OCI-LY1 (cell line): ENCODE results near the gene OGFOD3.

Experiments used
- H2AFZ ChIP-seq: fragments of 200-600 bp; sonication (generic), shearing (Covaris generic); 2 replicates; pipeline ENCODE4 v1.6.0; 2014; ENCODE audit warnings: antibody characterized with exemption, mild to moderate bottlenecking, low read length
- H3F3A ChIP-seq: fragments of 200-600 bp; sonication (generic), shearing (Covaris generic); 2 replicates; pipeline ENCODE4 v1.6.0; 2014; ENCODE audit warnings: mild to moderate bottlenecking, antibody characterized with exemption, low read length, moderate library complexity; ENCODE audit not compliant: insufficient read depth
- H3K27ac ChIP-seq: fragments of 200-600 bp; sonication (generic); 2 replicates; pipeline ENCODE4 v1.5.1; 2014; ENCODE audit warnings: low read length, mixed run types, mild to moderate bottlenecking, low read depth; ENCODE audit not compliant: poor library complexity, severe bottlenecking
- H3K27me3 ChIP-seq: fragments of 200-600 bp; sonication (generic); 2 replicates; pipeline ENCODE4 v1.6.0; 2014; ENCODE audit warnings: antibody characterized with exemption, mild to moderate bottlenecking, low read length, moderate library complexity; ENCODE audit not compliant: insufficient read depth
- H3K36me3 ChIP-seq: fragments of 200-600 bp; sonication (generic); 2 replicates; pipeline ENCODE4 v1.6.1; 2014; ENCODE audit warnings: mild to moderate bottlenecking, antibody characterized with exemption, low read length, moderate library complexity, mixed read lengths; ENCODE audit not compliant: insufficient read depth
- H3K4me1 ChIP-seq: fragments of 200-600 bp; sonication (generic); 2 replicates; pipeline ENCODE4 v1.5.1; 2014; ENCODE audit warnings: mild to moderate bottlenecking, low read length, moderate library complexity; ENCODE audit not compliant: insufficient read depth, severe bottlenecking
- H3K4me2 ChIP-seq: fragments of 200-600 bp; sonication (generic), shearing (Covaris generic); 2 replicates; pipeline ENCODE4 v1.6.1; 2014; ENCODE audit warnings: low read length
- H3K4me3 ChIP-seq: fragments of 200-600 bp; sonication (generic); 2 replicates; pipeline ENCODE4 v1.5.1; 2014; ENCODE audit warnings: low read length, low read depth, mild to moderate bottlenecking, mixed read lengths; ENCODE audit not compliant: poor library complexity, severe bottlenecking
- H3K79me2 ChIP-seq: fragments of 200-600 bp; shearing (Covaris generic); 2 replicates; pipeline ENCODE4 v1.6.1; 2016; ENCODE audit warnings: mixed run types, low read length, mixed read lengths; ENCODE audit not compliant: insufficient read depth
- H3K9ac ChIP-seq: fragments of 200-600 bp; sonication (generic), shearing (Covaris generic); 2 replicates; pipeline ENCODE4 v1.6.1; 2014; ENCODE audit warnings: mild to moderate bottlenecking, low read length, mixed read lengths
- H3K9me2 ChIP-seq: fragments of 200-600 bp; sonication (generic), shearing (Covaris generic); 2 replicates; pipeline ENCODE4 v1.6.1; 2014; ENCODE audit warnings: low read depth, mild to moderate bottlenecking, low read length, mixed read lengths
- H3K9me3 ChIP-seq: fragments of 200-600 bp; shearing (Covaris generic); 2 replicates; pipeline ENCODE4 v1.6.1; 2014; ENCODE audit warnings: low read length, mixed read lengths
- H4K20me1 ChIP-seq: fragments of 200-600 bp; sonication (generic), shearing (Covaris generic); 2 replicates; pipeline ENCODE4 v1.6.0; 2016; ENCODE audit warnings: mild to moderate bottlenecking, low read length; ENCODE audit not compliant: insufficient read depth
- EZH2 ChIP-seq: fragments of 200-600 bp; sonication (generic), shearing (Covaris generic); IDR thresholded peaks from 2 replicates; pipeline ENCODE4 v1.8.0; 2017; ENCODE audit warnings: borderline replicate concordance, mixed run types, mild to moderate bottlenecking, antibody characterized with exemption, low read length, moderate library complexity, mixed read lengths
- TF ChIP-seq, protein P1 (sequence below): fragments of 200-600 bp; sonication (generic), shearing (Covaris generic); IDR thresholded peaks from 2 replicates; pipeline ENCODE4 v1.5.1; 2017; ENCODE audit warnings: mild to moderate bottlenecking, antibody characterized with exemption, low read length, moderate library complexity, mixed read lengths

OGFOD3 gene

DNA sequence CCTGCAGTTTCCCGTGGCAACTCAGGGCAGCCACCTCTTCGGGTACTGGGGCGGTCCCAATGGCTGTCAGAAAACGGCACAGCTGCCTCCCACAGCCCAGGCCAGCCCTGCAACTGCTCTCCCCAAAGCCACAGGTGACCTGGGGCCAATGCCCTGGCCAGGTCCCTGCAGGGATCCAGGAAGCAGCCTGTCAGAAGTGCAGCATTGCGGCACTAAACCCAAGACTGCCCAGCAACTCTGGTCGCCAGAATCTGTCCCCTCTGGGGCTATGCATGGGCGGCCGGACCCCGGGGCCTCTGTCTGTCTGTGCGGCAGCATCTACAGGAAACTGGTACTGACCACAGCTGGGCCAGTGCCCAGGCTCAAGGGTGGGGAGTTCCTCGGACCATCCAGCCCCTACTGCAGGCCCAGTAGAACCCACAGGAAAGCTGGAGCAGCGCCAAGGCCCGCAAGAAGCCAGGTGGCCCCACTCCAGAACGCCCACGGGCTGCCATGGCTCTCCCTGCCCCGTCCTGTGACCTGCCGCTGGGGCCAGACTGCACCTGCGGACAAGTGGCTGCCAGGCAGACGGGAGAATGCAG lies 26.6 kb upstream of the OGFOD3 start:
- peaks cover 11% of the 10 kb centered on the region for H3K79me2 ChIP-seq
- TF ChIP-seq, protein P1, sequence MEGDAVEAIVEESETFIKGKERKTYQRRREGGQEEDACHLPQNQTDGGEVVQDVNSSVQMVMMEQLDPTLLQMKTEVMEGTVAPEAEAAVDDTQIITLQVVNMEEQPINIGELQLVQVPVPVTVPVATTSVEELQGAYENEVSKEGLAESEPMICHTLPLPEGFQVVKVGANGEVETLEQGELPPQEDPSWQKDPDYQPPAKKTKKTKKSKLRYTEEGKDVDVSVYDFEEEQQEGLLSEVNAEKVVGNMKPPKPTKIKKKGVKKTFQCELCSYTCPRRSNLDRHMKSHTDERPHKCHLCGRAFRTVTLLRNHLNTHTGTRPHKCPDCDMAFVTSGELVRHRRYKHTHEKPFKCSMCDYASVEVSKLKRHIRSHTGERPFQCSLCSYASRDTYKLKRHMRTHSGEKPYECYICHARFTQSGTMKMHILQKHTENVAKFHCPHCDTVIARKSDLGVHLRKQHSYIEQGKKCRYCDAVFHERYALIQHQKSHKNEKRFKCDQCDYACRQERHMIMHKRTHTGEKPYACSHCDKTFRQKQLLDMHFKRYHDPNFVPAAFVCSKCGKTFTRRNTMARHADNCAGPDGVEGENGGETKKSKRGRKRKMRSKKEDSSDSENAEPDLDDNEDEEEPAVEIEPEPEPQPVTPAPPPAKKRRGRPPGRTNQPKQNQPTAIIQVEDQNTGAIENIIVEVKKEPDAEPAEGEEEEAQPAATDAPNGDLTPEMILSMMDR: no peak
- TF ChIP-seq EZH2: no peak
- no peaks in the 10 kb centered on the region for H3K9me2 ChIP-seq
- peaks cover 70% of the 10 kb centered on the region for H3K4me1 ChIP-seq
- no peak overlapping the region; the same call in 1 of the 2 replicates for H3K4me2 ChIP-seq
- H3K36me3 ChIP-seq: peaks cover 71% of the 10 kb centered on the region
- H3K27ac ChIP-seq: peak overlapping the region; percentile 33
- no peaks in the 10 kb centered on the region for H4K20me1 ChIP-seq
- H3K27me3 ChIP-seq: no peaks in the 10 kb centered on the region
- peaks cover 17% of the 10 kb centered on the region for H3F3A ChIP-seq
- no peaks in the 10 kb centered on the region for H3K9me3 ChIP-seq
- no peak overlapping the region for H2AFZ ChIP-seq
- no peak overlapping the region for H3K9ac ChIP-seq
- H3K4me3 ChIP-seq: no peak overlapping the region

DNA sequence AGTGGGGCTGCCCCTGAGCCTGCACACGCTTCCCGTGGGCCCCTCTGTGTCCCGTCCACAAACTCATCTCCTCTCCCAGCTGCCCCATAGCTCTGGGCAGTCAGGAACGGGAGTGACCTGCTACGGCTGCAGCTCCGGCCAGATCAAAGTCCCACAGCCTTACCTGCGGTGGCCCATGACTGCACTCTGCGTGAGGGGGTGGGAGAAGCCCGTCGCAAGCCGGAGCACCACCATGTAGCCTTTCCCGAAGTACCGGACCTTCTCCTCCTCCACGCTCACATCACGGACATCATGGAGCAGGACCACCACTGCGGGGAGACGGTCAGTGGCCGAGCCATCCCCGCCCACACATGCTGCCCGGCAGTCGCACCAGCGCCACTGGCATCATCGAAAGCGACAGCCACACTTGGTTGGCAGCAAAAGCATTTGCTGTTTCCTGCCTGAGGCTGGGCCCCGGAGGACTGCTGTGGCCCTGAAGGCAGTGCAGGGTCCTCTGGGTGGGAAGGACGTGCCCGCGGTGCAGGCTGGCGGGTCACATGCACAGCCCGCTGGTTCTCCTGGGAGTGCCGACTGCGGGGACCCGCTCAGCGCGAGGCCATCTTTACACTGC lies 26.0 kb upstream of the OGFOD3 start:
- no peaks in the 10 kb centered on the region for H3K27me3 ChIP-seq
- H3K9me2 ChIP-seq: no peaks in the 10 kb centered on the region
- no peak overlapping the region for H2AFZ ChIP-seq
- H3K4me3 ChIP-seq: no peak overlapping the region
- no peak overlapping the region for H3K27ac ChIP-seq
- H4K20me1 ChIP-seq: no peaks in the 10 kb centered on the region
- H3K4me2 ChIP-seq: no peak overlapping the region
- H3K9me3 ChIP-seq: no peaks in the 10 kb centered on the region
- peaks cover 68% of the 10 kb centered on the region for H3K4me1 ChIP-seq
- no peak overlapping the region for H3K9ac ChIP-seq
- peaks cover 13% of the 10 kb centered on the region for H3F3A ChIP-seq
- peaks cover 11% of the 10 kb centered on the region for H3K79me2 ChIP-seq
- TF ChIP-seq, protein P1: no peak
- TF ChIP-seq EZH2: no peak
- peaks cover 77% of the 10 kb centered on the region for H3K36me3 ChIP-seq

DNA sequence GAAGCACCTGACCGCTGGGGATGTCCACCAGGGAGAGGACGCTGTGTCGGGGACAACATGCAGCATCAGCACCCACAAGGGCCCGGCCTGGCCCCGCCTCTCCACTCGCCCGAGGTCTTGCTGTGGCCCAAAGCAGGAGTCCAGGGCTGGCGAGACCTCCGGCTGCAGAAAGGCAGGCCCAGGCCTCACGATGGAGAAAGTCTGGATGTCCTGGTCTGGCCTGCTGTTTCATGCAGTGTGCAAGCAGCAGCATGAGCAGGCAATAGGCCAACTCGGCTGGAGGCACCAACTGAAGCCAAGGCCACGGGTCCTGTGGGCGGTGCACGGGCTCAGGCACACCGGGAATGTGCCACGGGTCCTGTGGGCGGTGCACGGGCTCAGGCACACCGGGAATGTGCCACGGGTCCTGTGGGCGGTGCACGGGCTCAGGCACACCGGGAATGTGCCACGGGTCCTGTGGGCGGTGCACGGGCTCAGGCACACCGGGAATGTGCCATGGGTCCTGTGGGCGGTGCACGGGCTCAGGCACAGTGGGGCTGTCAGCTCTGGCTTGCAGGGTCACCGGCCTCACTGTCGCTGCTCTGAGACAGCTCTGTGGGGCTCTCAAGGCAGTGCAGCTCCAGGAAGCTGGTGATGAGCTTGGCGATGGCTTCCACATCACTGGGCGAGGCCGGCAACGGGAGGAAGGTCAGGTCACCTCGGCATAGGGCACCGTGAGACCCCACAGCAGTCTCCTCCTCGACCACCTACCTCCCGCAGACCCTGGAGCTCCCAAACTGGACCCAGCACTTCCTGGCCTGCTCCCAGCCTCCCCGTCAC lies 25.3 kb upstream of the OGFOD3 start:
- Histone ChIP-seq H3K79me2 (peaks cover 8% of the 10 kb centered on the region), H3K4me2 (no peak overlapping the region), H3K9me3 (no peaks in the 10 kb centered on the region), H4K20me1 (no peaks in the 10 kb centered on the region), H3K9ac (no peak overlapping the region), H3K4me3 (no peak overlapping the region), H3K4me1 (peaks cover 61% of the 10 kb centered on the region), H3K9me2 (no peaks in the 10 kb centered on the region), H3F3A (peaks cover 9% of the 10 kb centered on the region; the same call in 1 of the 2 replicates), H3K27ac (no peak overlapping the region), H3K36me3 (peaks cover 76% of the 10 kb centered on the region), H3K27me3 (no peaks in the 10 kb centered on the region), H2AFZ (no peak overlapping the region)
- TF ChIP-seq, protein P1: no peak
- no peak for TF ChIP-seq EZH2
